Osteoblast (primary cell): ENCODE measurements around the gene TRIML1. TPM values are rescaled to one million over a fixed set of nuclear protein-coding genes. Genes with fewer than 3 reads are reported as not detected.
A peak's percentile ranks its signal among the peaks of the same experiment; 100 is the strongest.

Experiments used
- DNase-seq: peaks from one replicate; pipeline ENCODE4 v3.0.0; 2011; ENCODE audit warnings: low spot score, mixed read lengths; ENCODE audit not compliant: insufficient read length; ENCODE audit errors: missing footprints
- H2AFZ ChIP-seq: 2 replicates; pipeline ENCODE4 v1.6.0; 2011; ENCODE audit warnings: mild to moderate bottlenecking, low read length
- H3K27ac ChIP-seq: 2 replicates; pipeline ENCODE4 v1.5.1; 2011; ENCODE audit warnings: mild to moderate bottlenecking, low read depth, low read length, moderate library complexity
- H3K27me3 ChIP-seq: 2 replicates; pipeline ENCODE4 v1.6.0; 2012; ENCODE audit warnings: mild to moderate bottlenecking, control low read depth, inconsistent platforms, low read length, moderate library complexity; ENCODE audit not compliant: insufficient read depth
- H3K36me3 ChIP-seq: 2 replicates; pipeline ENCODE4 v1.5.1; 2011; ENCODE audit warnings: mild to moderate bottlenecking, low read length, control low read depth, moderate library complexity; ENCODE audit not compliant: insufficient read depth
- H3K4me1 ChIP-seq: 2 replicates; pipeline ENCODE4 v1.5.1; 2011; ENCODE audit warnings: mild to moderate bottlenecking, low read length, control low read depth, moderate library complexity; ENCODE audit not compliant: insufficient read depth
- H3K4me2 ChIP-seq: 2 replicates; pipeline ENCODE4 v1.6.0; 2011; ENCODE audit warnings: mild to moderate bottlenecking, low read length; ENCODE audit not compliant: insufficient read depth
- H3K4me3 ChIP-seq: fragments of 200-600 bp; sonication (generic); 3 replicates; pipeline ENCODE4 v1.5.1; 2012; ENCODE audit warnings: mild to moderate bottlenecking, low read length, inconsistent platforms; ENCODE audit not compliant: insufficient read depth
- H3K79me2 ChIP-seq: 2 replicates; pipeline ENCODE4 v1.6.0; 2012; ENCODE audit warnings: mild to moderate bottlenecking, low read length, control low read depth, inconsistent platforms; ENCODE audit not compliant: insufficient read depth
- H3K9me3 ChIP-seq: 2 replicates; pipeline ENCODE4 v1.5.1; 2011; ENCODE audit warnings: low read depth, low read length, control low read depth
- H4K20me1 ChIP-seq: 2 replicates; pipeline ENCODE4 v1.6.0; 2012; ENCODE audit warnings: mild to moderate bottlenecking, low read length, control low read depth; ENCODE audit not compliant: insufficient read depth
- total RNA-seq: library from RNA; depleted of rRNA; stranded (reverse); fragments of >200 nt; gene quantifications from 2 replicates; pipeline ENCODE4 v1.2.3, GENCODE V29; 2012
- TF ChIP-seq, protein P1 (sequence below): IDR thresholded peaks from 2 replicates; pipeline ENCODE4 v1.5.1; 2011; ENCODE audit warnings: mild to moderate bottlenecking, low read depth, low read length, moderate library complexity; ENCODE audit errors: extremely low read depth

The TRIML1 gene
- total RNA-seq, 1 donor = not detected

- TF ChIP-seq, protein P1, sequence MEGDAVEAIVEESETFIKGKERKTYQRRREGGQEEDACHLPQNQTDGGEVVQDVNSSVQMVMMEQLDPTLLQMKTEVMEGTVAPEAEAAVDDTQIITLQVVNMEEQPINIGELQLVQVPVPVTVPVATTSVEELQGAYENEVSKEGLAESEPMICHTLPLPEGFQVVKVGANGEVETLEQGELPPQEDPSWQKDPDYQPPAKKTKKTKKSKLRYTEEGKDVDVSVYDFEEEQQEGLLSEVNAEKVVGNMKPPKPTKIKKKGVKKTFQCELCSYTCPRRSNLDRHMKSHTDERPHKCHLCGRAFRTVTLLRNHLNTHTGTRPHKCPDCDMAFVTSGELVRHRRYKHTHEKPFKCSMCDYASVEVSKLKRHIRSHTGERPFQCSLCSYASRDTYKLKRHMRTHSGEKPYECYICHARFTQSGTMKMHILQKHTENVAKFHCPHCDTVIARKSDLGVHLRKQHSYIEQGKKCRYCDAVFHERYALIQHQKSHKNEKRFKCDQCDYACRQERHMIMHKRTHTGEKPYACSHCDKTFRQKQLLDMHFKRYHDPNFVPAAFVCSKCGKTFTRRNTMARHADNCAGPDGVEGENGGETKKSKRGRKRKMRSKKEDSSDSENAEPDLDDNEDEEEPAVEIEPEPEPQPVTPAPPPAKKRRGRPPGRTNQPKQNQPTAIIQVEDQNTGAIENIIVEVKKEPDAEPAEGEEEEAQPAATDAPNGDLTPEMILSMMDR = no peak
- Histone ChIP-seq H3K9me3 (no peaks in the 10 kb centered on the region), H3K4me2 (no peak overlapping the region), H3K27me3 (no peaks in the 10 kb centered on the region), H3K4me3 (no peak overlapping the region), H3K27ac (no peak overlapping the region), H3K4me1 (no peaks in the 10 kb centered on the region), H2AFZ (no peak overlapping the region), H3K36me3 (no peaks in the 10 kb centered on the region), H3K79me2 (no peaks in the 10 kb centered on the region), H4K20me1 (no peaks in the 10 kb centered on the region)
- DNase-seq = no peak
Measured at GRCh38 chr4:188121530-188121929, 17.7 kb upstream of the TRIML1 start.

GRCh38 chr4:188127214-188127874, 11.9 kb upstream of the TRIML1 start:
- Histone ChIP-seq H3K4me1 (peaks cover 13% of the 10 kb centered on the region), H3K27me3 (no peaks in the 10 kb centered on the region), H2AFZ (no peak overlapping the region), H3K27ac (peak overlapping the region; percentile 32), H3K9me3 (no peaks in the 10 kb centered on the region), H3K36me3 (no peaks in the 10 kb centered on the region), H4K20me1 (no peaks in the 10 kb centered on the region), H3K4me3 (no peak overlapping the region), H3K79me2 (no peaks in the 10 kb centered on the region), H3K4me2 (peak overlapping the region; percentile 57)
- peak; percentile 71 for DNase-seq
- TF ChIP-seq, protein P1 = no peak

DNA sequence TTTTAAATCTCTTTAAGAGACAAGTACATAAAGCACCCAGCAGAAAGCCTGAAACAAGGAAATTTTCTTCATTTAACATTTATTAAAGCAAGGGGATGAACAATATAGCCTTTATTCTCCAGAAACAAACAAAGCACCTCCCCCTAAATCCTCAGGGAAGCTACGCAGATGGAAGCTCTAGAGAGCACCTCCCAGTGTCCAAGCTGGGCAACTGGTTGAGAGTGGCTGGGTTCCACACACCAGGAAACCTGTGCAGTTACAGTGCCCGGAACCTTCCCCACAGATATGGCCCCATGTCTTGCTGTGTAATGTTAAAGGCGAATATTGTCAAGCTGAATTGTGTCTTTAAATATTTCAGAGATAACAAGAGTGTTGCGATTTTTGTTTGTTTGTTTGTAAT, 8.9 kb upstream of the TRIML1 start:
- Histone ChIP-seq H3K79me2 (no peaks in the 10 kb centered on the region), H3K4me2 (no peak overlapping the region)

GRCh38 chr4:188132232-188132631, 7.0 kb upstream of the TRIML1 start:
- Histone ChIP-seq H2AFZ (no peak overlapping the region), H4K20me1 (no peaks in the 10 kb centered on the region), H3K36me3 (no peaks in the 10 kb centered on the region), H3K9me3 (no peaks in the 10 kb centered on the region), H3K4me3 (no peak overlapping the region), H3K79me2 (no peaks in the 10 kb centered on the region), H3K27me3 (no peaks in the 10 kb centered on the region), H3K4me1 (peaks cover 9% of the 10 kb centered on the region), H3K27ac (no peak overlapping the region), H3K4me2 (no peak overlapping the region)
- DNase-seq = no peak
- TF ChIP-seq, protein P1 = no peak

More for the DNA sequence above, 8.9 kb upstream of the TRIML1 start:
- H3K36me3 ChIP-seq = no peaks in the 10 kb centered on the region
- H4K20me1 ChIP-seq = no peaks in the 10 kb centered on the region
- peaks cover 13% of the 10 kb centered on the region for H3K4me1 ChIP-seq
- no peaks in the 10 kb centered on the region for H3K9me3 ChIP-seq
- H3K27ac ChIP-seq = no peak overlapping the region
- H3K27me3 ChIP-seq = no peaks in the 10 kb centered on the region
- no peak for DNase-seq
- H2AFZ ChIP-seq = no peak overlapping the region
- TF ChIP-seq, protein P1 = no peak
- no peak overlapping the region for H3K4me3 ChIP-seq
